22Rv1 (cell line): ENCODE results near the gene POLD4.
A peak's percentile ranks its signal among the peaks of the same experiment; 100 is the strongest.

Experiments
- H3K27ac ChIP-seq: fragments of 450-650 bp; 2 replicates; pipeline ENCODE4 v1.5.1; 2017
- CTCF ChIP-seq: fragments of 450-650 bp; IDR thresholded peaks from 2 replicates; pipeline ENCODE4 v1.5.1; 2017; ENCODE audit warnings: mild to moderate bottlenecking
- ZFX ChIP-seq: fragments of 450-650 bp; IDR thresholded peaks from 2 replicates; pipeline ENCODE4 v1.6.1; 2017; ENCODE audit warnings: antibody characterized with exemption, borderline replicate concordance

POLD4 gene

GRCh38 chr11:67347964-67348749 lies 5.2 kb downstream of the POLD4 start:
- no peak for TF ChIP-seq CTCF
- no peak for TF ChIP-seq ZFX
- H3K27ac ChIP-seq = peak overlapping the region; percentile 62

GRCh38 chr11:67345920-67346819 lies 7.2 kb downstream of the POLD4 start:
- H3K27ac ChIP-seq = peak overlapping the region; percentile 90
- TF ChIP-seq ZFX = no peak
- peak; percentile 88 for TF ChIP-seq CTCF

- TF ChIP-seq CTCF (no peak), ZFX (no peak)
- peak overlapping the region; percentile 90 for H3K27ac ChIP-seq
These were observed 8.0 kb downstream of the POLD4 start for GRCh38 chr11:67345247-67345919.

- peak overlapping the region; percentile 90 for H3K27ac ChIP-seq
- TF ChIP-seq CTCF (no peak), ZFX (no peak)
These were observed 9.1 kb downstream of the POLD4 start for GRCh38 chr11:67344264-67344663.

GRCh38 chr11:67337257-67337656 lies 16.1 kb downstream of the POLD4 start:
- no peak overlapping the region for H3K27ac ChIP-seq
- no peak for TF ChIP-seq CTCF
- TF ChIP-seq ZFX = no peak

- TF ChIP-seq CTCF = no peak
- TF ChIP-seq ZFX = no peak
- H3K27ac ChIP-seq = no peak overlapping the region
These were observed 21.2 kb downstream of the POLD4 start for GRCh38 chr11:67332081-67332691.
